GF-D8 (cell line): ENCODE results near the gene FBXO7.
"Not testable (repeated sequence)": the region's sequence is repeated elsewhere in the genome, so short reads cannot be mapped to it uniquely, and the experiment has no call there.

Source experiments
- DNase-seq: peaks from one replicate; lab custom pipeline; 2025; lab: John Stamatoyannopoulos, UW

The FBXO7 gene

GRCh38 chr22:32474635-32475467, at the start of gene FBXO7:
FBXO7 (plus strand) TSS chr22:32474811; CDS start chr22:32475003, 192 bp downstream.
- DNase-seq, result peak; percentile 64

GRCh38 chr22:32426881-32427280, 47.7 kb upstream of the FBXO7 start:
- no peak for DNase-seq

- no peak for DNase-seq
These were observed 44.3 kb upstream of the FBXO7 start for GRCh38 chr22:32430352-32430751.

- DNase-seq, result no peak
These were observed 30.5 kb upstream of the FBXO7 start for GRCh38 chr22:32444068-32444467.

GRCh38 chr22:32446321-32446720, 28.3 kb upstream of the FBXO7 start:
- DNase-seq, result no peak

- DNase-seq, result no peak
These were observed 25.6 kb upstream of the FBXO7 start for GRCh38 chr22:32448980-32449379.

- no peak for DNase-seq
These were observed 17.6 kb upstream of the FBXO7 start for GRCh38 chr22:32457031-32457430.

GRCh38 chr22:32462452-32462851, 12.2 kb upstream of the FBXO7 start:
- DNase-seq, result no peak

GRCh38 chr22:32465661-32466060, 8.9 kb upstream of the FBXO7 start:
- DNase-seq, result no peak

- no peak for DNase-seq
These were observed 8.1 kb upstream of the FBXO7 start for GRCh38 chr22:32466496-32466895.

GRCh38 chr22:32469799-32470212, 4.8 kb upstream of the FBXO7 start:
- no peak for DNase-seq

GRCh38 chr22:32473388-32473952, 1.1 kb upstream of the FBXO7 start:
- peak; percentile 13 for DNase-seq

- DNase-seq, result no peak
These were observed 928 bp downstream of the FBXO7 start for GRCh38 chr22:32475468-32476010.

- no peak for DNase-seq
These were observed 1.9 kb downstream of the FBXO7 start for GRCh38 chr22:32476281-32477195.

- no peak for DNase-seq
These were observed 3.0 kb downstream of the FBXO7 start for GRCh38 chr22:32477596-32477995.

GRCh38 chr22:32478552-32478951, 3.9 kb downstream of the FBXO7 start:
- not testable (repeated sequence) for DNase-seq

GRCh38 chr22:32478994-32479393, 4.4 kb downstream of the FBXO7 start:
- DNase-seq, result no peak

GRCh38 chr22:32480238-32480637, 5.6 kb downstream of the FBXO7 start:
- DNase-seq, result no peak

- no peak for DNase-seq
These were observed 8.1 kb downstream of the FBXO7 start for GRCh38 chr22:32482708-32483107.

GRCh38 chr22:32486656-32487390, 12.2 kb downstream of the FBXO7 start:
- no peak for DNase-seq

GRCh38 chr22:32487461-32487860, 12.8 kb downstream of the FBXO7 start:
- DNase-seq, result no peak

- DNase-seq, result no peak
These were observed 14.8 kb downstream of the FBXO7 start for GRCh38 chr22:32489377-32489776.
